ENCODE measurements around the gene ELAVL3. TPM values are rescaled to one million over a fixed set of nuclear protein-coding genes. Genes with fewer than 3 reads are reported as not detected.

The ELAVL3 gene
- total RNA-seq, 1 experiment from 2014 or later = 1.4 TPM

- no peak for TF ChIP-seq NFE2L1 (CRISPR knock-in tag; IDR thresholded peaks at IDR 0.05)
These were observed 59.3 kb downstream of the ELAVL3 start (continued) for GRCh38 chr19:11421371-11422098.

DNA sequence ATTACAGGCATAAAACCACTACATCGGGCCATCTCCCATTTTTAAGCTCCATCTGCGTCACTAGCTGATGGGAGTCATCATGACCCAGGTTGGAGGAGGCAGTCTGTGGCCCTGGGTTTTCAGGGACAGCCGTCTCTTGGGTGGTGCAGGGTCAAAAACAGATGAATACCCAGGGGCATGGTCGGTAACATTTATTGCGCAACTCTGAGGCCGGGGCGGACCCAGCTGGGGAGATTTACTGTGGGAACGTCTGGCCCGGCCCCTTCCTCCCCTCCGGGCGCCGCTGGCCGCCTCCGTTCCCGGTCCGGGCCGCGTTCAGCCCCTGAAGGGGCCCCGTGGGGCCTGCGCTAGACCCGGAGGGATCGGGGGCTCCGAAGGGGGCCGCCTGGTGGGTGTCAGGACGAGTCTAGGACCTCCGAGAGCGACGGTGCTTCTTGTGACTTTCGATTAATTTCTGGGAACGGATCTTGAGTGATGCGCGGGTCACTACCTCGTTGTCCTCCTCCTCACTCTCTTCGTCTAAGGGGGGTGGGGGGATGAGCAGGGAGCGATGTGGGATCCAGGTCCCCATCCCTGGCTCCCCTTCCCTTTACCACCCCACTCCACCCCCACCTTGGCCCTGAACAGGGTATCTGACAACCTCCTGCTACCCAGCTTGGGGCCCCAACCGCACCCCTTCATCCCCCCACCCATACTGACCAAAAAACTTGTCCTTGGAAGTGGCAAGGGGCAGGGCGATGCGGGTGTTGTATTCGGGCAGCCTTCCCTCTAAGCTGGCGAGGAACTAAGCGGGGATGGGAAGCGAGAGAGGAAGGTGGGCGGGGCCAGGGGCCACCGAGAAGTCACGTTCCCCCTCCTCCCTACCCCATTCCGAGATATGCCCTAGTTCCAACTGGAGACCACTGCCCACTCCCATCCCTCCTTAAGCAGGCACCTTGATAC, 60.1 kb downstream of the ELAVL3 start:
- ChIA-PET POLR2A (interaction anchor here (0.5 to 7.8 kb wide), 11 partner anchors 10 to 832 kb away, joined by 3 to 115 read pairs (median 6); partner anchors contain the start of genes CCDC159, EPOR, ODAD3 and PRKCSH), CTCF (interaction anchor here (0.6 to 7.8 kb wide), 18 partner anchors 14 to 1340 kb away, joined by 3 to 308 read pairs (median 7); partner anchors contain the start of genes CCDC159, EPOR, ODAD3 and PRKCSH)
- Mint-ChIP-seq H3K4me1 (peaks cover 19% of the 10 kb centered on the region), H3K4me3 (peak overlapping the region; percentile 87), H3K36me3 (no peaks in the 10 kb centered on the region), H3K9me3 (no peaks in the 10 kb centered on the region), H3K27me3 (ENCODE audit: low read depth) (peaks cover 29% of the 10 kb centered on the region), H3K27ac (peak overlapping the region; percentile 72; the same call in 1 of the 2 replicates)
- peak; percentile 72 for DNase-seq (ENCODE audit: low spot score)
- TF ChIP-seq ZNF138 (CRISPR knock-in tag; conservative IDR thresholded peaks at IDR 0.05) (0 out of 2 replicates have a peak, but pooled peaks have one; percentile 17), SP1 (CRISPR knock-in tag; conservative IDR thresholded peaks at IDR 0.05) (0 out of 2 replicates have a peak, but pooled peaks have one; percentile 28), ZNF232 (CRISPR knock-in tag; IDR thresholded peaks at IDR 0.05) (no peak), GABPB1 (CRISPR knock-in tag; IDR thresholded peaks at IDR 0.05) (no peak), TP53 (CRISPR knock-in tag; IDR thresholded peaks at IDR 0.05) (no peak), ZBTB21 (CRISPR knock-in tag; IDR thresholded peaks at IDR 0.05; ENCODE audit: borderline replicate concordance) (0 out of 2 replicates have a peak, but pooled peaks have one; percentile 39), ZNF263 (CRISPR knock-in tag; IDR thresholded peaks at IDR 0.05; ENCODE audit: low read depth) (0 out of 2 replicates have a peak, but pooled peaks have one; percentile 14)
- TF ChIP-seq, protein P1, sequence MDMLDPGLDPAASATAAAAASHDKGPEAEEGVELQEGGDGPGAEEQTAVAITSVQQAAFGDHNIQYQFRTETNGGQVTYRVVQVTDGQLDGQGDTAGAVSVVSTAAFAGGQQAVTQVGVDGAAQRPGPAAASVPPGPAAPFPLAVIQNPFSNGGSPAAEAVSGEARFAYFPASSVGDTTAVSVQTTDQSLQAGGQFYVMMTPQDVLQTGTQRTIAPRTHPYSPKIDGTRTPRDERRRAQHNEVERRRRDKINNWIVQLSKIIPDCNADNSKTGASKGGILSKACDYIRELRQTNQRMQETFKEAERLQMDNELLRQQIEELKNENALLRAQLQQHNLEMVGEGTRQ (CRISPR knock-in tag; IDR thresholded peaks at IDR 0.05) = peak; percentile 55; the same call in 1 of the 2 replicates
- 0 out of 2 replicates have a peak, but pooled peaks have one; percentile 1 for ATAC-seq

GRCh38 chr19:11418549-11419506, 62.0 kb downstream of the ELAVL3 start, which contains the start of gene RGL3:
Gene RGL3 (minus strand): TSS chr19:11419314. CDS start chr19:11419278, 36 bp downstream.
- CTCF ChIA-PET = interaction anchor here (0.6 to 7.8 kb wide), 22 partner anchors 12 to 221 kb away, joined by 3 to 308 read pairs (median 5); partner anchors contain the start of genes CCDC159, EPOR, ODAD3 and PRKCSH
- TF ChIP-seq ZNF138 (CRISPR knock-in tag; conservative IDR thresholded peaks at IDR 0.05) (0 out of 2 replicates have a peak, but pooled peaks have one; percentile 56), E2F4 (CRISPR knock-in tag; IDR thresholded peaks at IDR 0.05; ENCODE audit: borderline replicate concordance, low read depth) (no peak), STAT6 (CRISPR knock-in tag; conservative IDR thresholded peaks at IDR 0.05; ENCODE audit: low read depth) (no peak), ZSCAN18 (CRISPR knock-in tag; IDR thresholded peaks at IDR 0.05) (no peak)
- TF ChIP-seq, protein P2, sequence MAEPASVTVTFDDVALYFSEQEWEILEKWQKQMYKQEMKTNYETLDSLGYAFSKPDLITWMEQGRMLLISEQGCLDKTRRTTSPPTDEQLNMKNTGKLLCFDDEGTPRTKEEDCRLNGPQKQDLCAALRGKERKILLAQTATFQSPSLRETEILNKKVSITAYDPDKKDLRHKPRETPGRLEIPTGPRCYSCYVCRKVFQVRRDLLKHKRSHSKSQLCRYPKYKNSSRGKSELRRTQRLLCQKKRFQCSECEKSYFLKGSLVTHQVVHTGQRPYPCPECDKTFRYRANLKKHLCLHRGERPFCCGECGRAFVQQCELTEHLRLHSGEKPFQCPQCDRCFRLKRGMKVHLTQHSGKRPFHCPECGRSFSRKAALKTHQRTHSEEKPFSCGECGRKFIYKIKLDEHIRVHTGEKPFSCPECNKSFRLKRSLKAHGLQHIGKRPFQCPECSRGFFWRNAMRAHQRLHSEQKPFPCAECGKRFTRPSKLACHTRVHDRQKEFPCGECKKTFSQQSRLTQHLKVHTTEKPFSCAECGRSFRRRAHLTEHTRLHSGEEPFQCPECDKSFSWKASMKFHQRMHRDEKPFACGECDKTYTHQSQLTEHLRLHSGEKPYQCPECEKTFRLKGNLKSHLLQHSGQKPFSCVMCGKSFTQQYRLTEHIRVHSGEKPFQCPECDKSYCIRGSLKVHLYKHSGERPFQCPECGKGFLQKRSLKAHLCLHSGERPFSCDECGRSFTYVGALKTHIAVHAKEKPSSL (CRISPR knock-in tag; conservative IDR thresholded peaks at IDR 0.05) = no peak
- TF ChIP-seq, protein P3, sequence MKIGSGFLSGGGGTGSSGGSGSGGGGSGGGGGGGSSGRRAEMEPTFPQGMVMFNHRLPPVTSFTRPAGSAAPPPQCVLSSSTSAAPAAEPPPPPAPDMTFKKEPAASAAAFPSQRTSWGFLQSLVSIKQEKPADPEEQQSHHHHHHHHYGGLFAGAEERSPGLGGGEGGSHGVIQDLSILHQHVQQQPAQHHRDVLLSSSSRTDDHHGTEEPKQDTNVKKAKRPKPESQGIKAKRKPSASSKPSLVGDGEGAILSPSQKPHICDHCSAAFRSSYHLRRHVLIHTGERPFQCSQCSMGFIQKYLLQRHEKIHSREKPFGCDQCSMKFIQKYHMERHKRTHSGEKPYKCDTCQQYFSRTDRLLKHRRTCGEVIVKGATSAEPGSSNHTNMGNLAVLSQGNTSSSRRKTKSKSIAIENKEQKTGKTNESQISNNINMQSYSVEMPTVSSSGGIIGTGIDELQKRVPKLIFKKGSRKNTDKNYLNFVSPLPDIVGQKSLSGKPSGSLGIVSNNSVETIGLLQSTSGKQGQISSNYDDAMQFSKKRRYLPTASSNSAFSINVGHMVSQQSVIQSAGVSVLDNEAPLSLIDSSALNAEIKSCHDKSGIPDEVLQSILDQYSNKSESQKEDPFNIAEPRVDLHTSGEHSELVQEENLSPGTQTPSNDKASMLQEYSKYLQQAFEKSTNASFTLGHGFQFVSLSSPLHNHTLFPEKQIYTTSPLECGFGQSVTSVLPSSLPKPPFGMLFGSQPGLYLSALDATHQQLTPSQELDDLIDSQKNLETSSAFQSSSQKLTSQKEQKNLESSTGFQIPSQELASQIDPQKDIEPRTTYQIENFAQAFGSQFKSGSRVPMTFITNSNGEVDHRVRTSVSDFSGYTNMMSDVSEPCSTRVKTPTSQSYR (CRISPR knock-in tag; IDR thresholded peaks at IDR 0.05) = no peak

More at GRCh38 chr19:11418549-11419506, 62.0 kb downstream of the ELAVL3 start, which contains the start of gene RGL3:
- POLR2A ChIA-PET = interaction anchor here (0.7 to 7.8 kb wide), 8 partner anchors 13 to 73 kb away, joined by 3 to 115 read pairs (median 5); partner anchors contain the start of genes CCDC159, EPOR, ODAD3 and PRKCSH
- Mint-ChIP-seq H3K4me1 (peaks cover 19% of the 10 kb centered on the region), H3K4me3 (peak within 1 kb of the TSS; percentile 87), H3K36me3 (peaks cover 6% of the 10 kb centered on the region; the same call in 1 of the 2 replicates), H3K27me3 (ENCODE audit: low read depth) (peaks cover 24% of the 10 kb centered on the region), H3K27ac (peak within 1 kb of the TSS; percentile 98), H3K9me3 (no peaks in the 10 kb centered on the region)
- DNase-seq (ENCODE audit: low spot score) (peak; percentile 93), ATAC-seq (peak; percentile 54)

Data from WTC11 (cell line).